HepG2 (cell line): ENCODE data around the gene ABHD3. TPM values are rescaled to one million over a fixed set of nuclear protein-coding genes. Genes with fewer than 3 reads are reported as not detected.

Source experiments
- DNMT1 ChIP-seq: sonication (generic); formaldehyde crosslinking; IDR thresholded peaks from 2 replicates; pipeline ENCODE4 v1.5.1; 2020; ENCODE audit warnings: mild to moderate bottlenecking, missing genetic modification reagents
- KAT2B ChIP-seq: fragments of 150-350 bp; IDR thresholded peaks from 2 replicates; pipeline ENCODE4 v1.6.1; 2014; ENCODE audit warnings: low read depth, low read length, borderline replicate concordance
- MBNL3 ChIP-seq: fragments of 250-450 bp; sonication (Bioruptor Pico); conservative IDR thresholded peaks from 2 replicates; pipeline ENCODE4 v1.8.0; 2022; ENCODE audit warnings: mild to moderate bottlenecking, inconsistent platforms
- RFX3 ChIP-seq: IDR thresholded peaks from 2 replicates; pipeline ENCODE4 v1.6.1; 2016; ENCODE audit warnings: missing biosample characterization, missing genetic modification reagents
- TMF1 ChIP-seq: sonication (generic); formaldehyde crosslinking; IDR thresholded peaks from 2 replicates; pipeline ENCODE4 v1.8.1; 2022; ENCODE audit warnings: low read depth, missing genetic modification reagents
- ZBTB20 ChIP-seq: sonication (generic); formaldehyde crosslinking; IDR thresholded peaks from 2 replicates; pipeline ENCODE4 v1.8.1; 2023; ENCODE audit warnings: missing genetic modification reagents, low read depth, mild to moderate bottlenecking, borderline replicate concordance
- ZNF670 ChIP-seq: sonication (generic); formaldehyde crosslinking; IDR thresholded peaks from 2 replicates; pipeline ENCODE4 v1.8.0; 2022; ENCODE audit warnings: mild to moderate bottlenecking, missing genetic modification reagents, borderline replicate concordance
- polyA plus RNA-seq, 8 experiments: library from polyadenylated mRNA; depleted of rRNA in 3 of 8; stranded (reverse) in 7 of 8; unstranded in 1 of 8; fragments of >200 nt; fragmentation: Illumina TruSeq in 4 of 8; extraction: Trizol in 4 of 8; gene quantifications; 2 replicates each; pipeline versions ENCODE4 v1.2.1 to v1.2.3, GENCODE V29; 2011 to 2016; ENCODE audit warnings: low read depth in 4 of 8, missing spikeins in 1 of 8, mixed read lengths in 1 of 8; ENCODE audit not compliant: insufficient read depth in 1 of 8
- total RNA-seq, 5 experiments: library from RNA; depleted of rRNA; stranded (reverse); fragments of >200 nt; fragmentation: Illumina TruSeq; extraction: Trizol; gene quantifications; 2 replicates each; pipeline ENCODE4 v1.2.3, GENCODE V29; 2016; ENCODE audit warnings: low read depth in 1 of 5
- TF ChIP-seq, protein P1 (sequence below): sonication (generic); formaldehyde crosslinking; IDR thresholded peaks from 2 replicates; pipeline ENCODE4 v1.4.0; 2020; ENCODE audit warnings: mild to moderate bottlenecking, low read depth, missing genetic modification reagents
- TF ChIP-seq, protein P2 (sequence below): sonication (generic); formaldehyde crosslinking; IDR thresholded peaks from 2 replicates; pipeline ENCODE4 v1.4.0; 2020; ENCODE audit warnings: mild to moderate bottlenecking, missing genetic modification reagents
- TF ChIP-seq, protein P3 (sequence below): sonication (generic); formaldehyde crosslinking; IDR thresholded peaks from 2 replicates; pipeline ENCODE4 v1.5.0; 2020; ENCODE audit warnings: missing genetic modification reagents
- TF ChIP-seq, protein P4 (sequence below): sonication (generic); formaldehyde crosslinking; IDR thresholded peaks from 2 replicates; pipeline ENCODE4 v1.4.0; 2020; ENCODE audit warnings: mild to moderate bottlenecking, missing genetic modification reagents
- TF ChIP-seq, protein P5 (sequence below): sonication (generic); formaldehyde crosslinking; IDR thresholded peaks from 2 replicates; pipeline ENCODE4 v1.8.0; 2022; ENCODE audit warnings: mild to moderate bottlenecking, missing genetic modification reagents, borderline replicate concordance
- TF ChIP-seq, protein P6 (sequence below): sonication (generic); formaldehyde crosslinking; IDR thresholded peaks from 2 replicates; pipeline ENCODE4 v1.4.0; 2020; ENCODE audit warnings: missing genetic modification reagents, low read depth, mild to moderate bottlenecking, borderline replicate concordance
- TF ChIP-seq, protein P7 (sequence below): sonication (generic); formaldehyde crosslinking; IDR thresholded peaks from 2 replicates; pipeline ENCODE4 v1.4.0; 2020; ENCODE audit warnings: missing genetic modification reagents; ENCODE audit errors: not compliant biosample characterization

Gene ABHD3
- total and polyA plus RNA-seq, 2 of the 13 experiments (the other 11 are each of a cell fraction or from before 2014, with no cell fraction given): 32.1 to 40.2 TPM

DNA sequence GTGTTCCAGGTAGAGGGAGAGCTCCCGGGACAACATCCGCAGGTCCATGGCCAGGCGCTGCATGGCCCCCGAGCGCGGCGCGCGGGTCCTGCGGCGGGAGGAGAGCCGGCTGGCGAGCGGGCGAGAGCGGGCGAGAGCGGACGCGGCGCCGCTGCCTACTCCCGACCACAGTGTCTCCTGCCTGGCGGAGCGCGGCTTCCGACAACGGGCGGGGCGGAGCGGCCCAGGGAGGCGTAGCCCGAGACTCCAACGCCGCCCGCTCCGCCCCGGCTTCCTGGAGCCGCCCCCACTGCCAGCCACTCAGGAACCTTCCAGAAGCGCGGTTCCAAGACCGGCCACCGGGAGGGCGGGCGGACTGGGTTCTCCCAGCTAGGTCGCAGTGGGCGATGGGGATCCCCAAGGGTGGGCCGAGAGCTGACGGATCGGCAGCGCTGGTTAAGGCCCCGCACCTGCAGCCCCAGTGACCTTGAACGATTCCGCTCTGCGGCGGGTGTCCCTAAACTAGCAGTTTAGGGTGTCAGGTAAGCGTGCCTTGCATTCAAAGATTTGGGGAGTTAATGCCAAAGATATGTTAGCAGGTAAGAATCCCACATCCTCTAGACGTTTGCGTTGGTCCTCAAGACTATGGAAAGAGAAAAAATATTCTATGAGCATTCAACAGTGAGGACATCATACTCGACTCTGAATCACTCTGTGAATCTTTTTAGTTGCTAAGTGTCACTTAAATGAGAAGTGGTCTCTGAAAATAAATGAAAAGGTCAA is at the start of gene ABHD3 (continued):
- TF ChIP-seq, protein P1, sequence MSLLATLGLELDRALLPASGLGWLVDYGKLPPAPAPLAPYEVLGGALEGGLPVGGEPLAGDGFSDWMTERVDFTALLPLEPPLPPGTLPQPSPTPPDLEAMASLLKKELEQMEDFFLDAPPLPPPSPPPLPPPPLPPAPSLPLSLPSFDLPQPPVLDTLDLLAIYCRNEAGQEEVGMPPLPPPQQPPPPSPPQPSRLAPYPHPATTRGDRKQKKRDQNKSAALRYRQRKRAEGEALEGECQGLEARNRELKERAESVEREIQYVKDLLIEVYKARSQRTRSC (CRISPR knock-in tag): no peak
- TF ChIP-seq, protein P2, sequence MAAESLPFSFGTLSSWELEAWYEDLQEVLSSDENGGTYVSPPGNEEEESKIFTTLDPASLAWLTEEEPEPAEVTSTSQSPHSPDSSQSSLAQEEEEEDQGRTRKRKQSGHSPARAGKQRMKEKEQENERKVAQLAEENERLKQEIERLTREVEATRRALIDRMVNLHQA (CRISPR knock-in tag): no peak
- no peak for TF ChIP-seq KAT2B
- TF ChIP-seq ZBTB20 (CRISPR knock-in tag): peak; percentile 58; the same call in 1 of the 2 replicates
- no peak for TF ChIP-seq MBNL3 (CRISPR knock-in tag)
- TF ChIP-seq, protein P3, sequence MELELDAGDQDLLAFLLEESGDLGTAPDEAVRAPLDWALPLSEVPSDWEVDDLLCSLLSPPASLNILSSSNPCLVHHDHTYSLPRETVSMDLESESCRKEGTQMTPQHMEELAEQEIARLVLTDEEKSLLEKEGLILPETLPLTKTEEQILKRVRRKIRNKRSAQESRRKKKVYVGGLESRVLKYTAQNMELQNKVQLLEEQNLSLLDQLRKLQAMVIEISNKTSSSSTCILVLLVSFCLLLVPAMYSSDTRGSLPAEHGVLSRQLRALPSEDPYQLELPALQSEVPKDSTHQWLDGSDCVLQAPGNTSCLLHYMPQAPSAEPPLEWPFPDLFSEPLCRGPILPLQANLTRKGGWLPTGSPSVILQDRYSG (CRISPR knock-in tag): peak; percentile 78; the same call in 1 of the 2 replicates
- TF ChIP-seq, protein P4, sequence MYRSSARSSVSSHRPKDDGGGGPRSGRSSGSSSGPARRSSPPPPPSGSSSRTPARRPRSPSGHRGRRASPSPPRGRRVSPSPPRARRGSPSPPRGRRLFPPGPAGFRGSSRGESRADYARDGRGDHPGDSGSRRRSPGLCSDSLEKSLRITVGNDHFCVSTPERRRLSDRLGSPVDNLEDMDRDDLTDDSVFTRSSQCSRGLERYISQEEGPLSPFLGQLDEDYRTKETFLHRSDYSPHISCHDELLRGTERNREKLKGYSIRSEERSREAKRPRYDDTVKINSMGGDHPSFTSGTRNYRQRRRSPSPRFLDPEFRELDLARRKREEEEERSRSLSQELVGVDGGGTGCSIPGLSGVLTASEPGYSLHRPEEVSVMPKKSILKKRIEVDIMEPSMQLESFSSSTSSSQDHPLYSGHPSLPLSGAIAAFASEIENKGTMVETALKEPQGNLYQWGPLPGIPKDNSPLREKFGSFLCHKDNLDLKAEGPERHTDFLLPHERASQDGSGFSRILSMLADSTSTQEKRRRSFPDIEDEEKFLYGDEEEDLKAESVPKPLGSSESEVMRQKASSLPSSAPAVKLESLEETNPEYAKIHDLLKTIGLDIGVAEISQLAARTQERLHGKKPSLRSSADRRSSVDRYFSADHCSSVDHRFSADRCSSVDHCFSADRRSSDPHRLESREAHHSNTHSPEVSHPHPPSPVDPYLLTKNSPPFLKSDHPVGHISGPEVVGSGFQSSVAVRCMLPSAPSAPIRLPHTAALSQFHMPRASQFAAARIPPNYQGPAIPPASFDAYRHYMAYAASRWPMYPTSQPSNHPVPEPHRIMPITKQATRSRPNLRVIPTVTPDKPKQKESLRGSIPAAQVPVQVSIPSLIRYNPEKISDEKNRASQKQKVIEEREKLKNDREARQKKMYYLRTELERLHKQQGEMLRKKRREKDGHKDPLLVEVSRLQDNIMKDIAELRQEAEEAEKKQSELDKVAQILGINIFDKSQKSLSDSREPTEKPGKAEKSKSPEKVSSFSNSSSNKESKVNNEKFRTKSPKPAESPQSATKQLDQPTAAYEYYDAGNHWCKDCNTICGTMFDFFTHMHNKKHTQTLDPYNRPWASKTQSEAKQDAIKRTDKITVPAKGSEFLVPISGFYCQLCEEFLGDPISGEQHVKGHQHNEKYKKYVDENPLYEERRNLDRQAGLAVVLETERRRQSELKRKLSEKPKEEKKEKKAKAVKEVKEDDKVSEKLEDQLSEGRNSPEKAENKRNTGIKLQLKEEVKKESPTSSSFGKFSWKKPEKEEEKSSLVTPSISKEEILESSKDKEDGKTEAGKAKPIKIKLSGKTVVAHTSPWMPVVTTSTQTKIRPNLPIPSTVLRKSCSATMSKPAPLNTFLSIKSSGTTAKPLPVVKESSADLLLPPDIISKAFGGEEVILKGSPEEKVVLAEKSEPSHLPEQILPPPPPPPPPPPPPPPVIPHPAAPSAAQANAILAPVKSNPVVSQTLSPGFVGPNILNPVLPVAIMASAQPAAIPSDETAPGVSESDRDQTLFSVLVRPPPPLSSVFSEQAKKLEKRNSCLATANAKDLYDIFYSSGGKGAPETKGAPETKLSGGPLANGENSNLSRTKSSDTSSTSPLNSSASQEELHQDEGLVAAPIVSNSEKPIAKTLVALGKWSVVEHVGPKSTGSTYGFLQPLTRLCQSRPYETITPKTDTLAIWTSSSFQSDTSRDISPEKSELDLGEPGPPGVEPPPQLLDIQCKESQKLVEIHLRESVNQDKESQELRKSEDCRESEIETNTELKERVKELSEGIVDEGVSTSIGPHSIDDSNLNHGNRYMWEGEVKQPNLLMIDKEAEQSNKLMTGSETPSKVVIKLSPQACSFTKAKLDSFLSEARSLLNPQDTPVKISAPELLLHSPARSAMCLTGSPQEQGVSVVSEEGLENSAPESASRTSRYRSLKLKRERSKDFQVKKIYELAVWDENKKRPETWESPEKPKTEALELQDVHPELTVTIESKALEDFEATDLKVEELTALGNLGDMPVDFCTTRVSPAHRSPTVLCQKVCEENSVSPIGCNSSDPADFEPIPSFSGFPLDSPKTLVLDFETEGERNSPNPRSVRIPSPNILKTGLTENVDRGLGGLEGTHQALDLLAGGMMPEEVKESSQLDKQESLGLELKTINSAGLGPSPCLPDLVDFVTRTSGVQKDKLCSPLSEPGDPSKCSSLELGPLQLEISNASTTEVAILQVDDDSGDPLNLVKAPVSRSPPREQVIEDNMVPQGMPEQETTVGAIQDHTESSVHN (CRISPR knock-in tag): no peak
- TF ChIP-seq, protein P5, sequence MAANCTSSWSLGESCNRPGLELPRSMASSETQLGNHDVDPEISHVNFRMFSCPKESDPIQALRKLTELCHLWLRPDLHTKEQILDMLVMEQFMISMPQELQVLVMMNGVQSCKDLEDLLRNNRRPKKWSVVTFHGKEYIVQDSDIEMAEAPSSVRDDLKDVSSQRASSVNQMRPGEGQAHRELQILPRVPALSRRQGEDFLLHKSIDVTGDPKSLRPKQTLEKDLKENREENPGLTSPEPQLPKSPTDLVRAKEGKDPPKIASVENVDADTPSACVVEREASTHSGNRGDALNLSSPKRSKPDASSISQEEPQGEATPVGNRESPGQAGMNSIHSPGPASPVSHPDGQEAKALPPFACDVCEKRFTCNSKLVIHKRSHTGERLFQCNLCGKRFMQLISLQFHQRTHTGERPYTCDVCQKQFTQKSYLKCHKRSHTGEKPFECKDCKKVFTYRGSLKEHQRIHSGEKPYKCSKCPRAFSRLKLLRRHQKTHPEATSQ (CRISPR knock-in tag): no peak; the same call in 1 of the 2 replicates
- no peak for TF ChIP-seq TMF1 (CRISPR knock-in tag)
- no peak for TF ChIP-seq DNMT1
- TF ChIP-seq, protein P6, sequence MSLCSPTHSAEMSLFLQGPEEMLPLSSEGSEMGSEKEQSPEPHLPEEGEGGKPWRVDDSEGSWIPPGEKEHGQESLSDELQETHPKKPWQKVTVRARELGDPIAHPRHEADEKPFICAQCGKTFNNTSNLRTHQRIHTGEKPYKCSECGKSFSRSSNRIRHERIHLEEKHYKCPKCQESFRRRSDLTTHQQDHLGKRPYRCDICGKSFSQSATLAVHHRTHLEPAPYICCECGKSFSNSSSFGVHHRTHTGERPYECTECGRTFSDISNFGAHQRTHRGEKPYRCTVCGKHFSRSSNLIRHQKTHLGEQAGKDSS (CRISPR knock-in tag): no peak
- TF ChIP-seq, protein P7, sequence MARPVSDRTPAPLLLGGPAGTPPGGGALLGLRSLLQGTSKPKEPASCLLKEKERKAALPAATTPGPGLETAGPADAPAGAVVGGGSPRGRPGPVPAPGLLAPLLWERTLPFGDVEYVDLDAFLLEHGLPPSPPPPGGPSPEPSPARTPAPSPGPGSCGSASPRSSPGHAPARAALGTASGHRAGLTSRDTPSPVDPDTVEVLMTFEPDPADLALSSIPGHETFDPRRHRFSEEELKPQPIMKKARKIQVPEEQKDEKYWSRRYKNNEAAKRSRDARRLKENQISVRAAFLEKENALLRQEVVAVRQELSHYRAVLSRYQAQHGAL (CRISPR knock-in tag): no peak
- TF ChIP-seq ZNF670 (CRISPR knock-in tag): 0 out of 2 replicates have a peak, but pooled peaks have one; percentile 6
- TF ChIP-seq RFX3 (CRISPR knock-in tag): no peak
